CD4-positive, alpha-beta T cell treated with Interleukin-1 beta for 1 hour (primary cell): Measurements from ENCODE around the gene TBCE.

Experiments used
- DNase-seq, 2 donors: peaks; one replicate each; pipeline ENCODE4 v3.0.0-alpha.2; 2020 to 2022

Gene TBCE

DNA sequence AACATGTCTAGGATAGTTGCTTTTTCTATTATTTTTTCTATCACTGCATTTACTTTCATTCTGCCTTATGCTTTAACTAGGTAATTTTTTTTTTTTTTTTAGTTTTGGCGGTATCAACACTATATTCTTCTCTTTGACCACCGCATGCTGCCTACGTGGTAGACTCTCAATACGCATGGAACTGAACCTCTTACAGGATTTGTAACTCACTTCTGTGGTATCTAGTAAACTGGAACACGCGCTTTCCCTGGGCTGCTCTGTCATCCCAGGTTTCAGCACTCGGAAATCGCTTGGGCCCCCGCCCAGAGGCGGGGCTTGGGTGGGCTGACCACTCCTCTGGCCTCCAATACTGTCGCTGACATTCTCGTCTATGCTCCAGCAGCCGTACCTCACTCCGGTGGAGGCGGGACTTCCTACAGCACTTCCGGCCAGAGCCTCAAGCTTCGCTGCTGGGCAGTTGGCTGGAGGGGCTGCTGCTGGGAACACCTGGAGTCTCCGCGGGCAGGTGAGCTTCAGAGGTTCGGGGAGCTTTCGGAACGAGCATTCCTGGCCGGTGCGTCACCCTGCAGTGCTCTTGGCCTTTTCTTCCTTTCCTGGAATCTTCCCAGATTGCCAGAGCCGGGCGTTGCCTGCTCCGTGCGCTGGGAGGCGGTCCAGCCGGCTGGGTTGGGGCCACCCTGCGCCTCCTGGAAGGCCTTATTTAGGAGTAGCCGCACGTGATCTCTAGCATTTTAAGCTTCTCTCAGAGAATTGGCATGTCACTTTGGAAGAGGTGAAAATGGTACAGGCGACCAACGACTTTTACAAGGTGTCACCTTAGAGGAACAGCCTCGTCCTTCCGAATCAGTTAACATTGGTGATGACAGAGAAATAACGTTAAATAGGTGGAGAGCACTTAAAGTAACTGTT is at the start of gene TBCE:
TBCE (plus strand) TSS at position 428 of the 909 bp plus-strand sequence. CDS start 12,623 bp downstream, outside the sequence.
- DNase-seq: peak; percentile 84 to 86

DNA sequence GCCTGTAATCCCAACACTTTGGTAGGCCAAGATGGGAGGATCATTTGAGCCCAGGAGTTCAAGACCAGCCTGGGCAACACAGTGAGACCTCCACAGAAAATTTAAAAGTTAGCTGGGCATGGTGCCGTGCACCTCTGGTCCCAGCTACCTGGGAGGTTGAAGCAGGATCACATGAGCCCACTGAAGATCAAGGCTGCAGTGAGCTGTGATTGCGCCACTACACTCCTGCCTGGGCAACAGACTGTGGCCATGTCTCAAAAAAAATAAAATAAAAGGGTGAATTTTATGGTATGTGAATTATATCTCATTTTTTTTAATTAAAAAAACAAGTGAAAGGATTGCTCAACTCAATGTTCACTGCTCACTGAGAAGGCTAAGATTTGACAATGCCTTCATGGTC is 48.0 kb upstream of the TBCE start:
- DNase-seq: no peak

DNA sequence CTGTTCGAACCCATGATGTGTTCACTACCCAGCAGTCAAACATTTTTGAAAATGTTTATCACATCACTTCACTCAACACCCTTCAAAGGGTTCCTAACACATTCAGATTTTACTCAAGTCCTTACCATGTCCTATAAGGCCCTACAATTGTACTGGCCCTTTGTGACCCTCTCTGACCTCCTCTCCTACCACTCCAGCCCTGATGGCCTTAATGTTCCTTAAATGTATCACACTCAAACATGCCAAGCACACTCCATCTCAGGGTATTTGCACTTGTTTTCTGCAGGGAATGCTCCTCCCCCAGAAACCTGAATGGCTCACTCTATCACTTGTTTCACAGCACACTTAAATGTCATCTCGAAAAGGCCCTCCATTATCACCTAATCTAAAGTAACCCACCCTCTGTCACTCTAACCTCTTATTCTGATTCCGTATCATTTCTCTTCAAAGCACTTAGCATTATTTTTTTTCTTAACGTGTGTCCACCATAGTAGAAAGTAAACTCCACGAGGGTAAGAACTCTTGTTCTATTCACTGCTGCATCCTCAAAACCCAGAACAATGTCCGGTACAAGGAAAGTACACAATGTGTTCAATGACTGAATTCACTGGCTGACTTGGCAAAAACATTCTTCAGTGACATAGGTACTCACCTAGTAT is 46.6 kb upstream of the TBCE start:
- no peak for DNase-seq

- no peak for DNase-seq
These were observed 42.9 kb upstream of the TBCE start for GRCh38 chr1:235324296-235324695.

DNA sequence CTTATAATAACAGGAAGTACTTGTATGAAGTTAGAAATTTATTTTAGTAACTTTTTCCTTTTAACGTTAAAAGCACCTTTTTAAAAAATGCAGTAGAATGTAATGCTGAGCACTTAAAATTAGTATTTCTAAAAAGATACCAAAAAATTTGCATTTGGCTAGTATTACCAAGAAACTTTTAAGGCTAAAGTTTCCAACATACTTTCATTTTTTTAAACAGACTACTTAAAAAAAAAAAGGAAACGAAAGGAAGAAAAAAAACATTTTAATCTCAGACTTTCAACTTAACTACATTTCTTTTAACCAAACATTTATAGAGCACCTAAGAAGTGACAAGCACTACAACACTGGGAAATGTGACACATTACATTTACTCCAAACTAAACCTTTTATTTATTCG is 42.1 kb upstream of the TBCE start:
- DNase-seq: no peak

DNA sequence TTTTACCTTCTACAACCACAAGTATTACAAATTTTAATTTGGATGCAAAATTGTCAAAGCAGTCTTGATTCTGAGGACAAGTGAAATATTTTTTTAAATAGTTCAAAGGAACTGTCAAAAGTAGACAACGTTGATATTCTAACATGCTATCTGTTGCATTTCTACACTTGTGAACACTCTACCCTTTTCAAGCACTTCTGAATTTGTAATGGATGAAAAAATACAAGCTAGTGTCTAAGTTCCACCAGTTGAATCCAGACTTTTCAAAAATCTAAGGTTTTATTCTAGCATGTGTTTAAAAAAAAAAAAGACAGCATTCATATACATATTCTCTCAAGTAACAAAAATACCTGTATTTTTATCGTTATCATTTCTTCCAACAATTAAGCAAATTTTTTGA is 41.4 kb upstream of the TBCE start:
- DNase-seq: no peak

DNA sequence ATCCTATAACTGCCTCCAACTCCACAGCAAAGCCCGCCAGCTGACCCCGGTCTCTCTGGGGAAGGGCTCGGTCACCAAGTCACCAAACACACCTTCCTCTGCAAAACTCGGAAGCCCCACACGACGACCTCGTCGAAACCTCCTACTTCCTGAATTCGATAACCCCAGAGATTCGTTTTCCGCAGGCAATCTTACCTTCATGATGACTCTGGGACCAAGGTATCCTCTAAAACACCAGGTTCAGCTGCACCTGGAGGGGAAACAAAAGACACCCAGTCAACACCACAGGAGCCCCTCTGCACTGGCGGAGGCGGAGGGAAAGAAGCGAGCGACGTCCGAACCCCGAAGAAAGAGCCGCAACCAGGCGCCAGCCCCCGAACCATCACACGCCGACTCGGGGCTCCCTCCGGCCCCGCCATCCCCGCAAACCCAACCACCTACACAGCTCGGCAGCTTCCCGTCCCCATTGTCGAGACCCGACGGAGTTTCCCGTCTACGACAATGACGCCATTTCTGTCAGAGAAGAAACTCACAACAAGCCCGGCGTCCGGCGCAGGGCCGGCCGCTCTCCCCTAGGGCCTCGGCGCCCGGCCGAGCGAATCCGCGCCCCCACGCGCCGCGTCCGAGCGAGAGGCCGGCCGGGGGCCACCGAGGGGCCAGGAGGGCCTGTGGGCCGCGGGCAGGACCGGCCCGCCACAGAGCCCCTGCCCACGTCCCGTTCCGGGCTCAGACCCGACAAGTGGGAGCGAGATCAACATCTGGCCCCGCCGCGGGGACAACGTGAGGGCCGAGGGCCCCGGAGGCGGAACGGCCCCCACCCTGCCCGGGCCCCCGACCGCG is 40.3 kb upstream of the TBCE start:
- peak; percentile 68 to 71 for DNase-seq

GRCh38 chr1:235327559-235328270 is 39.5 kb upstream of the TBCE start, which contains the start of gene ARID4B:
ARID4B (minus strand) TSS chr1:235328179; CDS start chr1:235326919, 1,260 bp downstream.
- DNase-seq: no peak

GRCh38 chr1:235328271-235329138 is 38.7 kb upstream of the TBCE start, which contains the start of gene GGPS1:
GGPS1 (plus strand) TSS chr1:235328570; CDS start chr1:235335265, 6,695 bp downstream.
- DNase-seq: peak; percentile 98 to 99

DNA sequence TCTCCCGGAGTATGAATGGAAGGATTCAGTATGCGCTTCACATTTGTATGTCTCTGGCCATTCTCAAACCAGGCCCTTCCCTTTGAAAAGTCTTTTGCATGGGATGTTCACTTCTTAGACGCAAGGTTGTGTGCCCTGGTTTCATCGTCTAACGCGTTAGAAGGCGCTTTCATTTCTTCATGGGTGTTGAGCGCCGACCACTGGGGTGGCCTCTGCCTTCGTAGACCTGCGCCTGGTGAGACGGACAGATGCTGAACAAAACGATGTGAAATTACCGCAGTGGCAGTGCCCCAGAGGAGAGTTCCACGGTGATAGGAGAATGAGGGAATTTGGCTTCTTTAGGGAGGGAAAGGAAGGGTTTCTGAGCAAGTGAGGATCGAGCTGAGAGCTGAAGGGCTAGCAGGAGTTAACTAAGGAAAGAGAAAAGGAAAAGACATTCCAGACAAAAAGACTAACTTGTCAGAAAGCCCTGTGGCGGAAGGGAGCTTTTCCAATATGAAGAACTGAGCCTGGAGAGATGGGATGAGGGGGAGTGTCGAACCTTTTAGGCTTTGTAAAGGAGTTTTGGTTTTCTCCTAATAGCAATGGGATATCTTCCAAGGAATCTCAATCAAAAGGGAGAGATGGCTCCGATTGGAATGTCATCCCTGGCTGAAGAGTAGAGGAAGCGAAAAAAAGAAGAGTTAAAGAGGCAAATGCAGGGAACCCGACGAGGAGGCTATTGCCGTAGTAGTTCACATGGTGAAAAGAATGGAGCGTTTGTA is 37.9 kb upstream of the TBCE start:
- DNase-seq: peak; percentile 58 to 65

DNA sequence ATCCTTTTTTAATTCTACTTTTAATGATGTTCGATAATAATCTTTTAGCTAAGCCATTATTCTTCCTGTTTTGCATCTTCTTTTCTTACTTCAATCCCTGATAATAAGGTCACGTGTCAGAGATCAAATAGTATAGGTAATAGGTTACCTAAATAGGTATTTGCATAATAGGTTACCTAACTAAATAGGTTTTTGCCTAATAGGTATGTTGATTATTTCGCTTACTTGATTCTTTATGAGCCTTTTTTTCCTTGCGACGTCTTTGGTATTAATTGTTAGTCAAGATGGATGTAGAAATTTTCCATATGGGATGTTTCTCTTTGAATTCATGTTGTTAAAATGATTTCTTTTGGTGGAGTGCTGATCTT is 36.3 kb upstream of the TBCE start:
- no peak for DNase-seq

GRCh38 chr1:235331401-235331800 is 35.8 kb upstream of the TBCE start:
- no peak for DNase-seq

- peak in 1 of 2 donors; percentile 61 for DNase-seq
These were observed 30.3 kb upstream of the TBCE start for GRCh38 chr1:235336903-235337302.

DNA sequence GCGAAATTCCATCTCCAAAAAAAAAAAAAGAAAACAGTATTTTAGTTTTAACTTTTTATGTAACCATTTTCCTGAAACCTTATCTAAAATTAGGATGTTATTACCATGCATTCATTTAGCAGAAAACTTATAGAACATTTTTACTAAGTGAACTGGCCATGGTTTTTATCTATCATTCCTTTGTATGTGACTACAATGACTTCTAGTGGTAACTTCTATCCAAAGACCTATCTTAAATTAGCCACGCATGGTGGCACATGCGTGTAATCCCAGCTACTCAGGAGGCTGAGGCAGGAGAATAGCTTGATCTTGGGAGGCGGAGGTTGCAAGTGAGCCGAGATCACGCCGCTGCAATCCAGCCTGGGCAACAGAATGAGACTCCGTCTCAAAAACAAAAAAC is 27.5 kb upstream of the TBCE start:
- DNase-seq: no peak

- DNase-seq: no peak
These were observed 25.9 kb upstream of the TBCE start for GRCh38 chr1:235341334-235341733.

DNA sequence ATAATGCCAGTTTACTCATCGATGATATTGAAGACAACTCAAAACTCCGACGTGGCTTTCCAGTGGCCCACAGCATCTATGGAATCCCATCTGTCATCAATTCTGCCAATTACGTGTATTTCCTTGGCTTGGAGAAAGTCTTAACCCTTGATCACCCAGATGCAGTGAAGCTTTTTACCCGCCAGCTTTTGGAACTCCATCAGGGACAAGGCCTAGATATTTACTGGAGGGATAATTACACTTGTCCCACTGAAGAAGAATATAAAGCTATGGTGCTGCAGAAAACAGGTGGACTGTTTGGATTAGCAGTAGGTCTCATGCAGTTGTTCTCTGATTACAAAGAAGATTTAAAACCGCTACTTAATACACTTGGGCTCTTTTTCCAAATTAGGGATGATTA is 25.2 kb upstream of the TBCE start:
- DNase-seq: no peak

DNA sequence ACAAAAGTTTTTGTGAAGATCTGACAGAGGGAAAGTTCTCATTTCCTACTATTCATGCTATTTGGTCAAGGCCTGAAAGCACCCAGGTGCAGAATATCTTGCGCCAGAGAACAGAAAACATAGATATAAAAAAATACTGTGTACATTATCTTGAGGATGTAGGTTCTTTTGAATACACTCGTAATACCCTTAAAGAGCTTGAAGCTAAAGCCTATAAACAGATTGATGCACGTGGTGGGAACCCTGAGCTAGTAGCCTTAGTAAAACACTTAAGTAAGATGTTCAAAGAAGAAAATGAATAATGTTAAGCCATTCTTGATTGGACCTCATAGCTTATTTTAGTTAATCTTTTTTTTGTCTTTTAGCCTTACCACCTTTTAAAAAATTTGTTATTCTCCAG is 24.8 kb upstream of the TBCE start:
- DNase-seq: no peak

GRCh38 chr1:235343726-235344125 is 23.5 kb upstream of the TBCE start:
- no peak for DNase-seq

GRCh38 chr1:235351441-235351840 is 15.8 kb upstream of the TBCE start:
- no peak for DNase-seq

- no peak for DNase-seq
These were observed 15.3 kb upstream of the TBCE start for GRCh38 chr1:235351898-235352297.
